Upper lobe of left lung (tissue), 6 donors: ENCODE data around the gene ZNF783. TPM values are rescaled to one million over a fixed set of nuclear protein-coding genes. Genes with fewer than 3 reads are reported as not detected.
"Not testable (repeated sequence)": the region's sequence is repeated elsewhere in the genome, so short reads cannot be mapped to it uniquely, and the experiment has no call there.

Experiments used
- ATAC-seq, 2 donors: fragments of 200-7000 bp; cut with Tn5 transposase; one replicate each; pipeline ENCODE4 v1.9.1; 2022; ENCODE audit warnings: mild to moderate bottlenecking in 2 of 2, moderate library complexity in 2 of 2; ENCODE audit not compliant: low FRiP score in 2 of 2
- DNase-seq, 2 donors: peaks; one replicate each; pipeline ENCODE4 v3.0.0-alpha.2; 2019 to 2020
- H3K27ac ChIP-seq, 4 donors: fragments of 200-600 bp; sonication (generic); one replicate each; pipeline ENCODE4 v1.5.1; 2016 to 2019
- H3K27me3 ChIP-seq, 4 donors: fragments of 200-600 bp; sonication (generic); one replicate each; pipeline ENCODE4 v1.5.1; 2017 to 2019
- H3K36me3 ChIP-seq, 4 donors: fragments of 200-600 bp; sonication (generic); one replicate each; pipeline ENCODE4 v1.5.1; 2016 to 2019
- H3K4me1 ChIP-seq, 4 donors: fragments of 200-600 bp; sonication (generic); one replicate each; pipeline ENCODE4 v1.5.1; 2018 to 2019
- H3K4me3 ChIP-seq, 4 donors: fragments of 200-600 bp; sonication (generic); one replicate each; pipeline ENCODE4 v1.5.1; 2017 to 2019; ENCODE audit warnings: mild to moderate bottlenecking in 2 of 4, moderate library complexity in 1 of 4
- H3K9me3 ChIP-seq, 4 donors: fragments of 200-600 bp; sonication (generic); one replicate each; pipeline ENCODE4 v1.5.1; 2018 to 2019
- CTCF ChIP-seq, 6 experiments: fragments of 450-650 bp in 4 of 6; fragments of 200-600 bp in 2 of 6; sonication (generic) in 2 of 6; IDR thresholded peaks; one replicate each; pipeline ENCODE4 v1.5.1; 2016 to 2019; ENCODE audit warnings: antibody characterized with exemption in 6 of 6
- EP300 ChIP-seq, 4 donors: sonication (generic); formaldehyde crosslinking; IDR thresholded peaks; one replicate each; pipeline ENCODE4 v1.5.1; 2017; ENCODE audit warnings: antibody characterized with exemption in 4 of 4, control low read depth in 2 of 4
- POLR2A ChIP-seq, 4 donors: fragments of 450-650 bp; IDR thresholded peaks; one replicate each; pipeline ENCODE4 v1.5.1; 2016 to 2017; ENCODE audit warnings: antibody characterized with exemption in 4 of 4, mild to moderate bottlenecking in 2 of 4
- POLR2AphosphoS5 ChIP-seq, 2 donors: sonication (generic); formaldehyde crosslinking; IDR thresholded peaks; one replicate each; pipeline ENCODE4 v1.5.1; 2017; ENCODE audit warnings: antibody characterized with exemption in 2 of 2
- WGBS, 2 donors: methylation state at CpG; one replicate each; pipeline ENCODE4 v1.1.5; 2017 to 2018; 5-methylcytosine and 5-hydroxymethylcytosine counted together
- total RNA-seq, 6 donors: library from RNA; depleted of rRNA in 4 of 6; stranded (reverse); fragments of >200 nt in 4 of 6; gene quantifications; one replicate each; pipeline versions ENCODE4 v1.1.0 to v1.2.1, GENCODE V29; 2016 to 2021
- donor health status: DM: no; HTN: no; CAD: no; lungs with moderate emphysema.
- donor health status: DM: no; HTN: yes; CAD: no; lungs with severe emphysema.

Gene ZNF783
- total RNA-seq, 6 donors from 2014 or later, result 12.6 to 46.1 (median 17.5) TPM

GRCh38 chr7:149228831-149229471 lies 33.0 kb upstream of the ZNF783 start:
- Histone ChIP-seq H3K36me3 (peaks cover 0 to 22% (median 20%) of the 10 kb centered on the region in 4 donors), H3K27ac (no peak overlapping the region), H3K27me3 (no peaks in the 10 kb centered on the region), H3K9me3 (no peaks in the 10 kb centered on the region), H3K4me1 (no peaks in the 10 kb centered on the region), H3K4me3 (no peak overlapping the region)
- ATAC-seq, result no peak
- TF ChIP-seq POLR2AphosphoS5 (IDR thresholded peaks at IDR 0.05) (no peak), CTCF (IDR thresholded peaks at IDR 0.05) (no peak), POLR2A (IDR thresholded peaks at IDR 0.05) (no peak)
- DNase-seq, result no peak
- 53 to 64% methylated on average over 7 of the region's 7 CpGs for WGBS, 2 donors

GRCh38 chr7:149229526-149229925 lies 32.5 kb upstream of the ZNF783 start:
- no peak for TF ChIP-seq EP300 (IDR thresholded peaks at IDR 0.05)
- no peak for TF ChIP-seq CTCF (IDR thresholded peaks at IDR 0.05)
- no peaks in the 10 kb centered on the region for H3K27me3 ChIP-seq
- H3K4me3 ChIP-seq, result no peak overlapping the region
- H3K36me3 ChIP-seq, result peaks cover 0 to 16% (median 14%) of the 10 kb centered on the region in 4 donors
- H3K27ac ChIP-seq, result no peak overlapping the region
- H3K9me3 ChIP-seq, result no peaks in the 10 kb centered on the region
- ATAC-seq, result no peak
- no peaks in the 10 kb centered on the region for H3K4me1 ChIP-seq
- no peak for DNase-seq
- WGBS, 2 donors, result 64 to 68% methylated on average over 5 to 6 of the region's 6 CpGs

GRCh38 chr7:149232362-149232761 lies 29.6 kb upstream of the ZNF783 start:
- 83 to 89% methylated on average over 2 of the region's 2 CpGs for WGBS, 2 donors
- H3K27me3 ChIP-seq, result no peaks in the 10 kb centered on the region
- no peaks in the 10 kb centered on the region for H3K36me3 ChIP-seq
- H3K9me3 ChIP-seq, result no peaks in the 10 kb centered on the region
- TF ChIP-seq EP300 (IDR thresholded peaks at IDR 0.05) (no peak), POLR2AphosphoS5 (IDR thresholded peaks at IDR 0.05) (no peak), CTCF (IDR thresholded peaks at IDR 0.05) (no peak), POLR2A (IDR thresholded peaks at IDR 0.05) (no peak)
- no peaks in the 10 kb centered on the region for H3K4me1 ChIP-seq
- H3K27ac ChIP-seq, result no peak overlapping the region
- DNase-seq (no peak), ATAC-seq (no peak)
- H3K4me3 ChIP-seq, result no peak overlapping the region

GRCh38 chr7:149233655-149234204 lies 28.3 kb upstream of the ZNF783 start:
- not testable (repeated sequence) for H3K4me1 ChIP-seq, H3K27me3 ChIP-seq, DNase-seq, H3K36me3 ChIP-seq, H3K9me3 ChIP-seq, ATAC-seq, H3K4me3 ChIP-seq, H3K27ac ChIP-seq
- WGBS, 2 donors, result 70 to 82% methylated on average over 7 of the region's 7 CpGs

GRCh38 chr7:149237502-149237901 lies 24.5 kb upstream of the ZNF783 start:
- Histone ChIP-seq H3K4me3 (no peak overlapping the region), H3K27ac (no peak overlapping the region), H3K36me3 (no peaks in the 10 kb centered on the region), H3K27me3 (no peaks in the 10 kb centered on the region), H3K9me3 (no peaks in the 10 kb centered on the region), H3K4me1 (peaks cover 14 to 22% (median 20%) of the 10 kb centered on the region in 4 donors)
- DNase-seq (no peak), ATAC-seq (no peak)
- TF ChIP-seq POLR2AphosphoS5 (IDR thresholded peaks at IDR 0.05) (no peak), EP300 (IDR thresholded peaks at IDR 0.05) (no peak), POLR2A (IDR thresholded peaks at IDR 0.05) (no peak), CTCF (IDR thresholded peaks at IDR 0.05) (no peak)
- WGBS, 2 donors, result 81 to 82% methylated on average over 7 of the region's 7 CpGs
